Natural killer cell (primary cell): ENCODE data around the gene SLC2A9. TPM values are rescaled to one million over a fixed set of nuclear protein-coding genes. Genes with fewer than 3 reads are reported as not detected.

ENCODE experiments used
- ATAC-seq, 3 donors: fragments of 150-1000 bp in 2 of 3; fragments of 200-7000 bp in 1 of 3; cut with Tn5 transposase; 1 replicate in 1 of 3; 2 replicates in 2 of 3; pipeline ENCODE4 v1.10.0; 2021; ENCODE audit warnings: mild to moderate bottlenecking in 2 of 3, moderate library complexity in 2 of 3
- DNase-seq, 2 donors: peaks; one replicate each; pipeline versions ENCODE4 v3.0.0 to v3.0.0-alpha.2; 2013 to 2021; ENCODE audit warnings: mixed read lengths in 1 of 2
- H3K27ac ChIP-seq: one replicate; pipeline ENCODE4 v1.5.1; 2013; ENCODE audit warnings: mild to moderate bottlenecking, low read length
- H3K27me3 ChIP-seq: one replicate; pipeline ENCODE4 v1.6.1; 2013; ENCODE audit warnings: low read length; ENCODE audit not compliant: control insufficient read depth, insufficient read depth
- H3K36me3 ChIP-seq: one replicate; pipeline ENCODE4 v1.6.1; 2013; ENCODE audit warnings: low read length; ENCODE audit not compliant: control insufficient read depth, insufficient read depth
- H3K4me1 ChIP-seq: one replicate; pipeline ENCODE4 v1.6.1; 2013; ENCODE audit warnings: low read length; ENCODE audit not compliant: control insufficient read depth, insufficient read depth
- H3K4me3 ChIP-seq: one replicate; pipeline ENCODE4 v1.5.1; 2013; ENCODE audit warnings: low read length
- H3K9me3 ChIP-seq: one replicate; pipeline ENCODE4 v1.6.1; 2013; ENCODE audit warnings: low read length; ENCODE audit not compliant: control insufficient read depth, insufficient read depth
- H3K27ac Mint-ChIP-seq, 2 donors: one replicate each; pipeline ENCODE4 v1.8.0; 2022; ENCODE audit warnings: mild to moderate bottlenecking in 2 of 2, mixed read lengths in 2 of 2, moderate library complexity in 1 of 2
- H3K27me3 Mint-ChIP-seq, 2 donors: one replicate each; pipeline ENCODE4 v1.8.0; 2022; ENCODE audit warnings: low read depth in 2 of 2, mixed read lengths in 2 of 2
- H3K36me3 Mint-ChIP-seq: one replicate; pipeline ENCODE4 v1.8.0; 2022; ENCODE audit warnings: mixed read lengths
- H3K4me1 Mint-ChIP-seq, 2 donors: one replicate each; pipeline ENCODE4 v1.8.0; 2022; ENCODE audit warnings: mixed read lengths in 2 of 2
- H3K4me3 Mint-ChIP-seq: one replicate; pipeline ENCODE4 v1.8.0; 2022; ENCODE audit warnings: mild to moderate bottlenecking, moderate library complexity, mixed read lengths
- H3K9me3 Mint-ChIP-seq, 2 donors: one replicate each; pipeline ENCODE4 v1.8.0; 2022; ENCODE audit warnings: mixed read lengths in 2 of 2
- CTCF ChIP-seq: fragments of 200-600 bp; IDR thresholded peaks from one replicate; pipeline ENCODE4 v1.8.0; 2022; ENCODE audit warnings: antibody characterized with exemption
- WGBS: methylation state at CpG from one replicate; pipeline ENCODE4 v1.1.7; 2013; ENCODE audit warnings: missing lambda C conversion rate; ENCODE audit not compliant: insufficient coverage; 5-methylcytosine and 5-hydroxymethylcytosine counted together
- intact Hi-C: fragments of 100-400 bp; cut with micrococcal nuclease; formaldehyde crosslinking; loops from one replicate; pipeline ENCODE4 v1.14.2; 2022
- total RNA-seq, 4 donors: library from RNA; stranded (reverse); fragments of 120-200 nt in 1 of 4; gene quantifications; one replicate each; pipeline versions ENCODE4 v1.2.3 to v1.2.4, GENCODE V29; 2013 to 2022

SLC2A9 gene
- total RNA-seq, 3 donors from 2014 or later (not counting 1 experiment from before 2014, with no cell fraction given) = 1.5 to 5.5 (median 3.9) TPM

- no peak overlapping the region for H3K4me3 ChIP-seq
- H3K9me3 ChIP-seq = no peaks in the 10 kb centered on the region
- no peak for ATAC-seq
- Mint-ChIP-seq H3K4me3 (no peak overlapping the region), H3K36me3 (no peaks in the 10 kb centered on the region), H3K27ac (no peak overlapping the region), H3K9me3 (no peaks in the 10 kb centered on the region), H3K4me1 (peaks cover 3% of the 10 kb centered on the region in 2 donors), H3K27me3 (no peaks in the 10 kb centered on the region)
- no peak for TF ChIP-seq CTCF
- no peaks in the 10 kb centered on the region for H3K4me1 ChIP-seq
- DNase-seq = no peak
- intact Hi-C loops = no loop called here
- WGBS = 74% methylated on average over 2 of the region's 2 CpGs
- no peaks in the 10 kb centered on the region for H3K36me3 ChIP-seq
- H3K27me3 ChIP-seq = no peaks in the 10 kb centered on the region
- no peak overlapping the region for H3K27ac ChIP-seq
Measured at GRCh38 chr4:9988933-9989332, 32.4 kb downstream of the SLC2A9 start.

GRCh38 chr4:9988363-9988749 lies 32.9 kb downstream of the SLC2A9 start:
- Mint-ChIP-seq H3K4me3 (no peak overlapping the region), H3K4me1 (no peaks in the 10 kb centered on the region), H3K9me3 (no peaks in the 10 kb centered on the region), H3K27me3 (no peaks in the 10 kb centered on the region), H3K36me3 (no peaks in the 10 kb centered on the region), H3K27ac (no peak overlapping the region)
- Histone ChIP-seq H3K27ac (no peak overlapping the region), H3K36me3 (no peaks in the 10 kb centered on the region), H3K27me3 (no peaks in the 10 kb centered on the region), H3K4me1 (no peaks in the 10 kb centered on the region), H3K4me3 (no peak overlapping the region), H3K9me3 (no peaks in the 10 kb centered on the region)
- intact Hi-C loops = no loop called here
- no peak for DNase-seq
- TF ChIP-seq CTCF = no peak
- no CpG with 5 or more reads among the region's 1 CpG for WGBS
- no peak for ATAC-seq

- Histone ChIP-seq H3K27ac (no peak overlapping the region), H3K4me1 (no peaks in the 10 kb centered on the region), H3K4me3 (no peak overlapping the region), H3K27me3 (no peaks in the 10 kb centered on the region), H3K36me3 (no peaks in the 10 kb centered on the region), H3K9me3 (no peaks in the 10 kb centered on the region)
- intact Hi-C loops = no loop called here
- Mint-ChIP-seq H3K27ac (no peak overlapping the region), H3K9me3 (no peaks in the 10 kb centered on the region), H3K36me3 (no peaks in the 10 kb centered on the region), H3K4me1 (no peaks in the 10 kb centered on the region), H3K4me3 (no peak overlapping the region), H3K27me3 (no peaks in the 10 kb centered on the region)
- TF ChIP-seq CTCF = no peak
- 91% methylated on average over 5 of the region's 5 CpGs for WGBS
- DNase-seq (no peak), ATAC-seq (no peak)
Measured at GRCh38 chr4:9987749-9988362, 33.4 kb downstream of the SLC2A9 start.

- Histone ChIP-seq H3K4me1 (no peaks in the 10 kb centered on the region), H3K27ac (no peak overlapping the region), H3K4me3 (no peak overlapping the region), H3K36me3 (no peaks in the 10 kb centered on the region), H3K9me3 (no peaks in the 10 kb centered on the region), H3K27me3 (no peaks in the 10 kb centered on the region)
- DNase-seq (no peak), ATAC-seq (no peak)
- Mint-ChIP-seq H3K4me3 (no peak overlapping the region), H3K27ac (no peak overlapping the region), H3K36me3 (no peaks in the 10 kb centered on the region), H3K27me3 (no peaks in the 10 kb centered on the region), H3K9me3 (peaks cover 3 to 5% of the 10 kb centered on the region in 2 donors), H3K4me1 (no peaks in the 10 kb centered on the region)
- TF ChIP-seq CTCF = no peak
- WGBS = 96% methylated on average over 7 of the region's 7 CpGs
- intact Hi-C loops = no loop called here
Measured at GRCh38 chr4:9984621-9985020, 36.7 kb downstream of the SLC2A9 start.
